H1 (cell line): ENCODE results near the gene CIITA. TPM values are rescaled to one million over a fixed set of nuclear protein-coding genes. Genes with fewer than 3 reads are reported as not detected.

ENCODE experiments used
- CTCF ChIA-PET: fragments of 300-600 bp; sonication (Branson Sonifier 250); formaldehyde crosslinking; loops from one replicate; lab custom pipeline; 2021; ENCODE audit not compliant: partially characterized antibody; lab: Charles Lee
- POLR2A ChIA-PET: fragments of 300-600 bp; sonication (Branson Sonifier 250); formaldehyde crosslinking; loops from one replicate; lab custom pipeline; 2021; ENCODE audit warnings: inconsistent platforms; ENCODE audit not compliant: partially characterized antibody; lab: Charles Lee
- DNase-seq, 2 experiments: peaks; one replicate each; pipeline versions ENCODE4 v3.0.0 to v3.0.0-alpha.2; 2010 to 2022; ENCODE audit warnings: low spot score in 2 of 2, low read depth in 1 of 2, mixed read lengths in 1 of 2
- FAIRE-seq: peaks from 2 replicates; lab custom pipeline; 2011; peaks lifted over from hg19 to GRCh38; lab: Jason Lieb, UNC
- H2AFZ ChIP-seq: 2 replicates; pipeline ENCODE4 v1.8.1; 2012; ENCODE audit warnings: low read length, inconsistent platforms
- H2AK5ac ChIP-seq: 2 replicates; pipeline ENCODE4 v1.6.1; 2013; ENCODE audit warnings: low read depth, low read length
- H2BK120ac ChIP-seq: replicated peaks from 2 replicates; pipeline ENCODE3; 2013; ENCODE audit warnings: low read depth, low read length, inconsistent platforms
- H2BK12ac ChIP-seq: 2 replicates; pipeline ENCODE4 v1.6.1; 2013; ENCODE audit warnings: low read depth, low read length
- H2BK15ac ChIP-seq: 2 replicates; pipeline ENCODE4 v1.6.1; 2013; ENCODE audit warnings: low read length
- H2BK20ac ChIP-seq: 2 replicates; pipeline ENCODE4 v1.6.1; 2013; ENCODE audit warnings: low read length
- H2BK5ac ChIP-seq: 2 replicates; pipeline ENCODE4 v1.6.1; 2013; ENCODE audit warnings: low read depth, low read length
- H3K14ac ChIP-seq: 2 replicates; pipeline ENCODE4 v1.6.1; 2013; ENCODE audit warnings: inconsistent platforms; ENCODE audit not compliant: insufficient read length
- H3K18ac ChIP-seq: 2 replicates; pipeline ENCODE4 v1.6.1; 2013; ENCODE audit warnings: low read length; ENCODE audit errors: extremely low read depth
- H3K23ac ChIP-seq: 2 replicates; pipeline ENCODE4 v1.6.1; 2013; ENCODE audit warnings: inconsistent platforms; ENCODE audit not compliant: insufficient read length
- H3K23me2 ChIP-seq: 2 replicates; pipeline ENCODE4 v1.6.1; 2013; ENCODE audit warnings: low read depth, low read length
- H3K27ac ChIP-seq: 2 replicates; pipeline ENCODE4 v1.6.1; 2011; ENCODE audit warnings: low read depth, low read length, inconsistent platforms
- H3K27me3 ChIP-seq, 4 experiments: replicated peaks in 1 of 4; 1 replicate in 1 of 4; 2 replicates in 3 of 4; pipeline versions ENCODE4 v1.6.1 to v1.8.1; 2011 to 2013; ENCODE audit warnings: low read length in 3 of 4, mild to moderate bottlenecking in 3 of 4, inconsistent platforms in 2 of 4, mixed read lengths in 2 of 4, moderate library complexity in 1 of 4; ENCODE audit not compliant: control insufficient read depth in 3 of 4, insufficient read depth in 3 of 4; ENCODE audit errors: extremely low read depth in 1 of 4
- H3K36me3 ChIP-seq, 4 experiments: 2 replicates each; pipeline versions ENCODE4 v1.6.1 to v1.8.1; 2011 to 2013; ENCODE audit warnings: mild to moderate bottlenecking in 4 of 4, low read length in 3 of 4, moderate library complexity in 2 of 4, control low read depth in 1 of 4, inconsistent platforms in 1 of 4; ENCODE audit not compliant: insufficient read depth in 4 of 4, control insufficient read depth in 2 of 4
- H3K4ac ChIP-seq: replicated peaks from 2 replicates; pipeline ENCODE3; 2013; ENCODE audit warnings: low read length, low read depth, mixed read lengths, inconsistent platforms; ENCODE audit not compliant: insufficient read length
- H3K4me1 ChIP-seq, 4 experiments: replicated peaks in 1 of 4; 1 replicate in 1 of 4; 2 replicates in 3 of 4; pipeline versions ENCODE4 v1.6.1 to v1.8.1; 2011 to 2013; ENCODE audit warnings: low read length in 3 of 4, inconsistent platforms in 2 of 4, mixed read lengths in 1 of 4; ENCODE audit not compliant: insufficient read depth in 4 of 4, control insufficient read depth in 3 of 4
- H3K4me2 ChIP-seq, 2 experiments: 2 replicates each; pipeline versions ENCODE4 v1.6.1 to v1.8.1; 2011 to 2013; ENCODE audit warnings: low read depth in 2 of 2, low read length in 2 of 2, control low read depth in 1 of 2, inconsistent platforms in 1 of 2, mild to moderate bottlenecking in 1 of 2; ENCODE audit not compliant: insufficient read depth in 1 of 2
- H3K4me3 ChIP-seq, 4 experiments: fragments of 200-600, 300-600 bp in 1 of 4; sonication (generic), shearing (Covaris generic), sonication (Bioruptor Twin) in 1 of 4; 2 replicates each; pipeline versions ENCODE4 v1.5.1 to v1.8.1; 2011 to 2016; ENCODE audit warnings: low read length in 4 of 4, low read depth in 3 of 4, control low read depth in 2 of 4, inconsistent platforms in 2 of 4, mild to moderate bottlenecking in 2 of 4, mixed read lengths in 1 of 4, moderate library complexity in 1 of 4; ENCODE audit not compliant: insufficient read depth in 2 of 4; ENCODE audit errors: extremely low read depth in 1 of 4
- H3K56ac ChIP-seq: replicated peaks from 2 replicates; pipeline ENCODE3; 2013; ENCODE audit warnings: low read depth, mild to moderate bottlenecking, mixed read lengths, low read length, inconsistent platforms; ENCODE audit not compliant: insufficient read length
- H3K79me1 ChIP-seq: 2 replicates; pipeline ENCODE4 v1.6.1; 2013; ENCODE audit warnings: low read depth, low read length, control low read depth
- H3K79me2 ChIP-seq, 2 experiments: 2 replicates each; pipeline versions ENCODE4 v1.6.1 to v1.8.1; 2012 to 2013; ENCODE audit warnings: low read length in 2 of 2, mild to moderate bottlenecking in 2 of 2, inconsistent platforms in 1 of 2; ENCODE audit not compliant: insufficient read depth in 2 of 2, control insufficient read depth in 1 of 2
- H3K9ac ChIP-seq, 4 experiments: replicated peaks in 1 of 4; 1 replicate in 1 of 4; 2 replicates in 3 of 4; pipeline versions ENCODE4 v1.6.1 to v1.8.1; 2011 to 2013; ENCODE audit warnings: low read depth in 3 of 4, low read length in 3 of 4, control low read depth in 2 of 4, mild to moderate bottlenecking in 2 of 4, moderate library complexity in 2 of 4, inconsistent platforms in 1 of 4; ENCODE audit errors: extremely low read depth in 1 of 4
- H3K9me3 ChIP-seq, 2 experiments: 2 replicates each; pipeline versions ENCODE4 v1.6.1 to v1.8.1; 2012 to 2013; ENCODE audit warnings: mild to moderate bottlenecking in 2 of 2, moderate library complexity in 2 of 2, control low read depth in 1 of 2, inconsistent platforms in 1 of 2, low read depth in 1 of 2, low read length in 1 of 2, mixed read lengths in 1 of 2; ENCODE audit not compliant: insufficient read depth in 2 of 2
- H4K20me1 ChIP-seq, 2 experiments: replicated peaks in 1 of 2; 2 replicates each; pipeline versions ENCODE3 to v1.8.1; 2011 to 2013; ENCODE audit warnings: inconsistent platforms in 2 of 2, low read length in 2 of 2, mild to moderate bottlenecking in 1 of 2; ENCODE audit not compliant: insufficient read depth in 2 of 2, control insufficient read depth in 1 of 2
- H4K5ac ChIP-seq: 2 replicates; pipeline ENCODE4 v1.6.1; 2013; ENCODE audit warnings: low read length, low read depth, mixed read lengths, inconsistent platforms; ENCODE audit not compliant: insufficient read length
- H4K8ac ChIP-seq: 2 replicates; pipeline ENCODE4 v1.8.0; 2013; ENCODE audit warnings: mild to moderate bottlenecking, moderate library complexity, low read length, inconsistent platforms; ENCODE audit not compliant: insufficient read depth; ENCODE audit errors: extremely low read depth
- H4K91ac ChIP-seq: replicated peaks from 2 replicates; pipeline ENCODE3; 2013; ENCODE audit warnings: low read length, mixed read lengths, inconsistent platforms; ENCODE audit not compliant: insufficient read length
- ASH2L ChIP-seq: fragments of 200-600, 300-600 bp; sonication (generic); IDR thresholded peaks from one replicate; pipeline ENCODE4 v1.7.1; 2017; ENCODE audit warnings: low read length
- ATF3 ChIP-seq: IDR thresholded peaks from 2 replicates; pipeline ENCODE4 v1.6.1; 2011; ENCODE audit warnings: low read depth, mild to moderate bottlenecking, low read length; ENCODE audit not compliant: insufficient read depth
- CEBPB ChIP-seq: IDR thresholded peaks from 2 replicates; pipeline ENCODE4 v1.6.1; 2012; ENCODE audit warnings: low read depth, low read length
- EP300 ChIP-seq, 2 experiments: IDR thresholded peaks; 1 replicate in 1 of 2; 2 replicates in 1 of 2; pipeline ENCODE4 v1.6.1; 2011 to 2012; ENCODE audit warnings: low read depth in 2 of 2, low read length in 2 of 2, mild to moderate bottlenecking in 2 of 2, borderline replicate concordance in 1 of 2, inconsistent platforms in 1 of 2, moderate library complexity in 1 of 2
- JUND ChIP-seq: IDR thresholded peaks from 2 replicates; pipeline ENCODE4 v1.6.1; 2011; ENCODE audit warnings: mild to moderate bottlenecking, improper control_type of control experiment, low read length
- NANOG ChIP-seq: IDR thresholded peaks from 2 replicates; pipeline ENCODE4 v1.6.1; 2011; ENCODE audit warnings: low read length, low read depth, mild to moderate bottlenecking, inconsistent platforms; ENCODE audit not compliant: insufficient read depth, poor library complexity, severe bottlenecking
- RXRA ChIP-seq: IDR thresholded peaks from 2 replicates; pipeline ENCODE4 v1.6.1; 2011; ENCODE audit warnings: low read depth, mild to moderate bottlenecking, low read length, moderate library complexity; ENCODE audit not compliant: insufficient read depth
- SIRT6 ChIP-seq: IDR thresholded peaks from one replicate; pipeline ENCODE4 v1.7.1; 2012; ENCODE audit warnings: low read length, inconsistent platforms
- SIX5 ChIP-seq: IDR thresholded peaks from 2 replicates; pipeline ENCODE4 v1.6.1; 2011; ENCODE audit warnings: mild to moderate bottlenecking, low read depth, low read length
- SRF ChIP-seq: IDR thresholded peaks from 2 replicates; pipeline ENCODE4 v1.6.1; 2011; ENCODE audit warnings: mild to moderate bottlenecking, low read depth, low read length, moderate library complexity
- TEAD4 ChIP-seq: IDR thresholded peaks from 2 replicates; pipeline ENCODE4 v1.6.1; 2012; ENCODE audit warnings: low read depth, low read length, inconsistent platforms, mixed read lengths
- WGBS, 2 experiments: shearing (Covaris generic) in 1 of 2; methylation state at CpG; one replicate each; pipeline versions ENCODE4 v1.1.6 to v1.1.7; 2013 to 2015; ENCODE audit warnings: low lambda C conversion rate in 2 of 2, mixed read lengths in 2 of 2, inconsistent platforms in 1 of 2, low coverage in 1 of 2, missing lambda C conversion rate in 1 of 2; ENCODE audit not compliant: insufficient replicate concordance in 2 of 2, insufficient coverage in 1 of 2, insufficient read length in 1 of 2; ENCODE audit errors: extremely low coverage in 1 of 2, missing lambda C conversion rate in 1 of 2; 5-methylcytosine and 5-hydroxymethylcytosine counted together
- polyA plus RNA-seq, 7 experiments: library from polyadenylated mRNA; depleted of rRNA in 3 of 7; stranded (reverse) in 5 of 7; unstranded in 2 of 7; fragments of >200 nt in 5 of 7; fragments of 200-250 nt in 2 of 7; gene quantifications; 1 replicate in 5 of 7; 2 replicates in 1 of 7; 4 replicates in 1 of 7; pipeline versions ENCODE4 v1.2.1 to v1.2.3, GENCODE V29; 2011 to 2013; ENCODE audit warnings: missing spikeins in 2 of 7, mixed read lengths in 2 of 7
- total RNA-seq: library from RNA; stranded (reverse); fragmentation: NEBNext Ultra II Directional; extraction: Animal tissue kit (Norgen Biotek cat#: 25700); gene quantifications from 2 replicates; pipeline ENCODE4 v1.2.1, GENCODE V29; 2021

The CIITA gene
- total and polyA plus RNA-seq, 2 of the 8 experiments (the other 6 are each of a cell fraction or from before 2014, with no cell fraction given), result 0.07 to 0.17 TPM

DNA sequence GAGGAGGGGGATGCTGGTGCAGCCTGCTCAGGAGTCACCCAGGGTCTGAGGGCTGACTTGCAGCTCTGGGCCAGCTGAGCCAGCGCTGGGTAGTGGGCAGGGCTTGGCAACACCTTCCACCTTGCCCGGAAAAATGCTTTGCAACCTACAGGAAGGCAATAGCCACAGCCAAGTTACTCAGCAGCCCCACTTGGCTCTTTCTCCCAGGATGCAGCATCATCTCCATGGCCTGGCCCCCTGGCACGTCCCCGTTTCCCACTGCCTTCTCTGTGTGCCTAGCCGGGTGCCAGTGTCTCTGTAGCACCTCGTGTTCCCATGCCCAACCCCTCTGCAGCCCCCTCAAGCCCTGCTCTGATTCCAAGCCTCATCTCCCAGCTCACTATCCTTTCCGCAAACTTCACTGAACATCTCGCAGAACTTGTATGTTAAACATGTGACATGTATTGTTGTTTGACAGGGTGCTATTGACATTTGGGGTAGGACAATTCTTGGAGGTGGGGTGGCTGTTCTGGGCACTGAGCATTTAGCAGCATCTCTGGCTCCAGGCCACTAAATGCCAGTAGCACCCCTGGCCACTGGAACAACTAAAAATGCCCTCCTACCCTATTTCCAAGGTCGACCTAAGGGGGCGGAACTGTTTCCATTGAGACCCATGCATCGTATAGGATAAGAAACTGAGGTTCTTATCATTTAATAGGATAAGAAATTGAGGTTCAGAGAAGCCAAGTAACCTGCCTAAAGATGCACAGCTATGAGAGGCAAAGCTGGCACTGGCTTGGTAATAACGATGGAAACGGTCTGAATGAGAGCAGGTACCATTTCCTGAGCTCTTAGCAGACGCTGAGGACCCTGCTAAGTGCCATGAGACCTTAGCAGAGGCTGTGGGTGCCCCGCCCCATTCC is 53.1 kb downstream of the CIITA start:
- ChIA-PET POLR2A (interaction anchor here (0.8 to 2.5 kb wide), 2 partner anchors 9 to 14 kb away, joined by 3 to 6 read pairs; partner anchors contain the start of gene CLEC16A), CTCF (interaction anchor here (0.6 to 1.4 kb wide), 5 partner anchors 10 to 517 kb away, joined by 3 to 8 read pairs (median 3); no protein-coding TSS in a partner anchor)
- TF ChIP-seq TEAD4 (no peak), SIX5 (no peak), SRF (no peak), JUND (no peak), EP300 (IDR thresholded peaks at IDR 0.05; ENCODE audit: borderline replicate concordance in 1 of 2, low read depth in 2 of 2, low read length in 2 of 2) (no peak), CEBPB (no peak), RXRA (no peak), NANOG (no peak), ASH2L (no peak), ATF3 (no peak), SIRT6 (no peak)

More for the DNA sequence above, 53.1 kb downstream of the CIITA start:
- H2BK120ac ChIP-seq, result no peak overlapping the region
- no peak overlapping the region for H3K56ac ChIP-seq
- H3K27ac ChIP-seq, result no peak overlapping the region
- H2AK5ac ChIP-seq, result no peak overlapping the region
- H2BK12ac ChIP-seq, result no peak overlapping the region
- no peak overlapping the region for H3K4me2 ChIP-seq
- H3K9me3 ChIP-seq, result no peaks in the 10 kb centered on the region
- 88% methylated on average over 15 of the region's 15 CpGs; no CpG with 5 or more reads in 1 of the 2 experiments for WGBS, 2 experiments
- no peaks in the 10 kb centered on the region for H3K23me2 ChIP-seq
- H3K4me3 ChIP-seq, result no peak overlapping the region
- H3K9ac ChIP-seq, result no peak overlapping the region
- DNase-seq (no peak), FAIRE-seq (no peak)
- H4K8ac ChIP-seq, result no peak overlapping the region
- H2BK15ac ChIP-seq, result no peak overlapping the region
- H4K91ac ChIP-seq, result no peak overlapping the region
- H3K14ac ChIP-seq, result no peak overlapping the region
- no peak overlapping the region for H2AFZ ChIP-seq
- no peak overlapping the region for H3K23ac ChIP-seq
- H3K4me1 ChIP-seq, result no peaks in the 10 kb centered on the region
- no peaks in the 10 kb centered on the region; a peak in 1 of 4 replicates for H3K79me2 ChIP-seq
- H3K4ac ChIP-seq, result no peak overlapping the region
- peaks cover 8% of the 10 kb centered on the region for H3K79me1 ChIP-seq
- H4K20me1 ChIP-seq, result peaks cover 5 to 6% of the 10 kb centered on the region in 2 experiments
- peaks cover 3 to 11% (median 5%) of the 10 kb centered on the region in 4 experiments; a peak in 5 of 8 replicates for H3K36me3 ChIP-seq
- no peak overlapping the region for H2BK5ac ChIP-seq
- no peaks in the 10 kb centered on the region for H3K27me3 ChIP-seq
- H4K5ac ChIP-seq, result no peak overlapping the region
- no peak overlapping the region for H3K18ac ChIP-seq
- H2BK20ac ChIP-seq, result no peak overlapping the region
